HepG2 (cell line): Measurements from ENCODE around the gene TSPYL1. TPM values are rescaled to one million over a fixed set of nuclear protein-coding genes. Genes with fewer than 3 reads are reported as not detected.

Source experiments
- E2F1 ChIP-seq: sonication (generic); formaldehyde crosslinking; IDR thresholded peaks from 2 replicates; pipeline ENCODE4 v1.5.0; 2020; ENCODE audit warnings: missing genetic modification reagents
- EED ChIP-seq: sonication (generic); formaldehyde crosslinking; IDR thresholded peaks from 2 replicates; pipeline ENCODE4 v1.5.0; 2020; ENCODE audit warnings: mild to moderate bottlenecking, missing genetic modification reagents
- FOXO4 ChIP-seq: sonication (generic); formaldehyde crosslinking; conservative IDR thresholded peaks from 2 replicates; pipeline ENCODE4 v1.8.1; 2023; ENCODE audit warnings: missing genetic modification reagents
- GLMP ChIP-seq: sonication (generic); formaldehyde crosslinking; IDR thresholded peaks from 2 replicates; pipeline ENCODE4 v1.9.0; 2021; ENCODE audit warnings: missing genetic modification reagents, mild to moderate bottlenecking, borderline replicate concordance
- GPBP1L1 ChIP-seq: sonication (generic); formaldehyde crosslinking; IDR thresholded peaks from 2 replicates; pipeline ENCODE4 v1.5.0; 2020; ENCODE audit warnings: mild to moderate bottlenecking, missing genetic modification reagents
- HNRNPLL ChIP-seq: fragments of 200-400 bp; formaldehyde crosslinking; IDR thresholded peaks from 2 replicates; pipeline ENCODE4 v1.6.1; 2017; ENCODE audit warnings: mild to moderate bottlenecking, low read depth, low read length; ENCODE audit not compliant: poor library complexity, severe bottlenecking
- HNRNPUL1 ChIP-seq: fragments of 200-400 bp; formaldehyde crosslinking; IDR thresholded peaks from 2 replicates; pipeline ENCODE4 v1.6.1; 2017; ENCODE audit warnings: low read depth, mild to moderate bottlenecking, low read length, moderate library complexity
- JARID2 ChIP-seq: sonication (generic); formaldehyde crosslinking; IDR thresholded peaks from 2 replicates; pipeline ENCODE4 v1.8.1; 2023; ENCODE audit warnings: missing genetic modification reagents, inconsistent platforms; ENCODE audit not compliant: insufficient replicate concordance
- KIAA2018 ChIP-seq: sonication (generic); formaldehyde crosslinking; IDR thresholded peaks from 2 replicates; pipeline ENCODE4 v1.5.0; 2020; ENCODE audit warnings: mild to moderate bottlenecking, missing genetic modification reagents, borderline replicate concordance
- NFE2L1 ChIP-seq: sonication (generic); formaldehyde crosslinking; IDR thresholded peaks from 2 replicates; pipeline ENCODE4 v1.4.0; 2020; ENCODE audit warnings: missing genetic modification reagents, mild to moderate bottlenecking, borderline replicate concordance
- SPEN ChIP-seq: sonication (generic); formaldehyde crosslinking; IDR thresholded peaks from 2 replicates; pipeline ENCODE4 v1.5.1; 2020; ENCODE audit warnings: low read depth, mild to moderate bottlenecking, missing genetic modification reagents
- YEATS4 ChIP-seq: sonication (generic); formaldehyde crosslinking; IDR thresholded peaks from 2 replicates; pipeline ENCODE4 v1.4.0; 2020; ENCODE audit warnings: missing genetic modification reagents, borderline replicate concordance
- ZFP36L2 ChIP-seq: sonication (generic); formaldehyde crosslinking; IDR thresholded peaks from 2 replicates; pipeline ENCODE4 v1.4.0; 2020; ENCODE audit warnings: missing genetic modification reagents
- ZIK1 ChIP-seq: sonication (generic); formaldehyde crosslinking; IDR thresholded peaks from 2 replicates; pipeline ENCODE4 v1.5.0; 2020; ENCODE audit warnings: mild to moderate bottlenecking, low read depth, missing genetic modification reagents, borderline replicate concordance
- ZNF776 ChIP-seq: sonication (generic); formaldehyde crosslinking; IDR thresholded peaks from 2 replicates; pipeline ENCODE4 v1.4.0; 2020; ENCODE audit warnings: mild to moderate bottlenecking, missing genetic modification reagents
- polyA plus RNA-seq, 8 experiments: library from polyadenylated mRNA; depleted of rRNA in 3 of 8; stranded (reverse) in 7 of 8; unstranded in 1 of 8; fragments of >200 nt; fragmentation: Illumina TruSeq in 4 of 8; extraction: Trizol in 4 of 8; gene quantifications; 2 replicates each; pipeline versions ENCODE4 v1.2.1 to v1.2.3, GENCODE V29; 2011 to 2016; ENCODE audit warnings: low read depth in 4 of 8, missing spikeins in 1 of 8, mixed read lengths in 1 of 8; ENCODE audit not compliant: insufficient read depth in 1 of 8
- total RNA-seq, 5 experiments: library from RNA; depleted of rRNA; stranded (reverse); fragments of >200 nt; fragmentation: Illumina TruSeq; extraction: Trizol; gene quantifications; 2 replicates each; pipeline ENCODE4 v1.2.3, GENCODE V29; 2016; ENCODE audit warnings: low read depth in 1 of 5

Gene TSPYL1
- total and polyA plus RNA-seq, 2 of the 13 experiments (the other 11 are each of a cell fraction or from before 2014, with no cell fraction given), result 28.3 to 93.0 TPM

GRCh38 chr6:116255246-116255800 lies 24.4 kb downstream of the TSPYL1 start (continued):
- no peak for TF ChIP-seq KIAA2018 (CRISPR knock-in tag)
- no peak for TF ChIP-seq HNRNPUL1
- no peak for TF ChIP-seq E2F1
- no peak; the same call in 1 of the 2 replicates for TF ChIP-seq YEATS4 (CRISPR knock-in tag)
- TF ChIP-seq GLMP (CRISPR knock-in tag), result no peak
- no peak for TF ChIP-seq HNRNPLL
- no peak for TF ChIP-seq ZIK1
- TF ChIP-seq ZNF776 (CRISPR knock-in tag), result no peak
- TF ChIP-seq GPBP1L1 (CRISPR knock-in tag), result no peak
- no peak for TF ChIP-seq SPEN (CRISPR knock-in tag)
- TF ChIP-seq NFE2L1, result no peak
- TF ChIP-seq JARID2 (CRISPR knock-in tag), result no peak
- no peak for TF ChIP-seq ZFP36L2 (CRISPR knock-in tag)
- no peak for TF ChIP-seq FOXO4 (CRISPR knock-in tag)
- TF ChIP-seq EED (CRISPR knock-in tag), result no peak
